HepG2 (cell line): ENCODE results near the gene MTA3. TPM values are rescaled to one million over a fixed set of nuclear protein-coding genes. Genes with fewer than 3 reads are reported as not detected.
A peak's percentile ranks its signal among the peaks of the same experiment; 100 is the strongest.

ENCODE experiments used
- ATAC-seq: fragments of 200-7000 bp; cut with Tn5 transposase; 3 replicates; pipeline ENCODE4 v1.9.1; 2020; ENCODE audit warnings: mild to moderate bottlenecking, moderate library complexity
- BruUV-seq: library from RNA; stranded (reverse); fragments of 400-500 nt; replicated peaks from 2 replicates; lab custom pipeline; 2021; lab: Mats Ljungman, UMichigan
- CTCF ChIA-PET: fragments of 300-600 bp; formaldehyde crosslinking; extraction: SDS; loops from one replicate; lab custom pipeline; 2021; ENCODE audit warnings: low total read pairs, inconsistent platforms, low intra/inter-chr PET ratio; lab: Yijun Ruan, JAX
- POLR2A ChIA-PET: fragments of 350-600 bp; sonication (Branson Sonifier 250); formaldehyde crosslinking; loops from one replicate; lab custom pipeline; 2020; ENCODE audit warnings: antibody characterized with exemption, inconsistent platforms; lab: Yijun Ruan, JAX
- DNase-seq: peaks from one replicate; pipeline ENCODE4 v3.0.0-alpha.2; 2015; ENCODE audit warnings: low spot score
- FAIRE-seq: peaks from 3 replicates; lab custom pipeline; 2011; peaks lifted over from hg19 to GRCh38; lab: Jason Lieb, UNC
- H2AFZ ChIP-seq: one replicate; pipeline ENCODE4 v1.6.1; 2011; ENCODE audit warnings: low read length, inconsistent platforms
- H3K27ac ChIP-seq: fragments of 300-600 bp; 3 replicates; pipeline ENCODE4 v1.8.0; 2011; ENCODE audit warnings: mixed run types, mild to moderate bottlenecking, mixed read lengths, low read length, inconsistent platforms; ENCODE audit not compliant: insufficient read depth; ENCODE audit errors: extremely low read length
- H3K27me3 ChIP-seq, 2 experiments: fragments of 200-600 bp in 1 of 2; 2 replicates in 1 of 2; 3 replicates in 1 of 2; pipeline versions ENCODE4 v1.6.0 to v1.8.0; 2011; ENCODE audit warnings: low read length in 2 of 2, mild to moderate bottlenecking in 2 of 2, moderate library complexity in 2 of 2, inconsistent platforms in 1 of 2; ENCODE audit not compliant: insufficient read depth in 2 of 2, control insufficient read depth in 1 of 2
- H3K36me3 ChIP-seq, 2 experiments: fragments of 200-600 bp in 1 of 2; replicated peaks in 1 of 2; 2 replicates in 1 of 2; 3 replicates in 1 of 2; pipeline versions ENCODE4 v1.5.1 to v1.8.0; 2011; ENCODE audit warnings: low read length in 2 of 2, inconsistent platforms in 1 of 2; ENCODE audit not compliant: insufficient read depth in 2 of 2, control insufficient read depth in 1 of 2
- H3K4me1 ChIP-seq: 2 replicates; pipeline ENCODE4 v1.5.1; 2012; ENCODE audit warnings: low read length, inconsistent platforms; ENCODE audit not compliant: insufficient read depth
- H3K4me2 ChIP-seq: 2 replicates; pipeline ENCODE4 v1.6.0; 2011; ENCODE audit warnings: low read depth, low read length, inconsistent platforms
- H3K4me3 ChIP-seq, 3 experiments: fragments of 200-600 bp in 1 of 3; sonication (generic), shearing (Covaris generic) in 1 of 3; replicated peaks in 1 of 3; 2 replicates each; pipeline ENCODE4 v1.5.1; 2011 to 2016; ENCODE audit warnings: low read length in 3 of 3, inconsistent platforms in 2 of 3, low read depth in 2 of 3, mild to moderate bottlenecking in 2 of 3, control low read depth in 1 of 3, mixed read lengths in 1 of 3; ENCODE audit not compliant: insufficient read depth in 1 of 3
- H3K79me2 ChIP-seq: one replicate; pipeline ENCODE4 v1.6.1; 2011; ENCODE audit warnings: low read length, inconsistent platforms; ENCODE audit not compliant: insufficient read depth
- H3K9ac ChIP-seq: 2 replicates; pipeline ENCODE4 v1.6.0; 2011; ENCODE audit warnings: mild to moderate bottlenecking, low read depth, low read length, inconsistent platforms; ENCODE audit not compliant: insufficient read depth
- H3K9me3 ChIP-seq: 2 replicates; pipeline ENCODE4 v1.5.1; 2012; ENCODE audit warnings: mild to moderate bottlenecking, low read length
- H4K20me1 ChIP-seq: 2 replicates; pipeline ENCODE4 v1.6.0; 2011; ENCODE audit warnings: inconsistent platforms, mild to moderate bottlenecking, low read length, moderate library complexity; ENCODE audit not compliant: insufficient read depth
- ELF1 ChIP-seq: sonication (generic); formaldehyde crosslinking; IDR thresholded peaks from 2 replicates; pipeline ENCODE4 v1.4.0; 2020; ENCODE audit warnings: missing genetic modification reagents
- NR2F1 ChIP-seq, 2 experiments: fragments of 450-650 bp in 1 of 2; formaldehyde crosslinking in 1 of 2; IDR thresholded peaks; 2 replicates each; pipeline versions ENCODE4 v1.5.0 to v1.6.1; 2016 to 2020; ENCODE audit warnings: mild to moderate bottlenecking in 1 of 2, missing compliant biosample characterization in 1 of 2, missing genetic modification reagents in 1 of 2, moderate library complexity in 1 of 2
- TRIM24 ChIP-seq: sonication (generic); formaldehyde crosslinking; IDR thresholded peaks from 2 replicates; pipeline ENCODE4 v1.8.0; 2022; ENCODE audit warnings: mild to moderate bottlenecking, missing genetic modification reagents
- ZNF160 ChIP-seq: sonication (generic); formaldehyde crosslinking; IDR thresholded peaks from 2 replicates; pipeline ENCODE4 v1.8.0; 2022; ENCODE audit warnings: mild to moderate bottlenecking, inconsistent platforms, missing genetic modification reagents
- ZNF605 ChIP-seq: sonication (generic); formaldehyde crosslinking; IDR thresholded peaks from 2 replicates; pipeline ENCODE4 v1.8.0; 2022; ENCODE audit warnings: mild to moderate bottlenecking, missing genetic modification reagents
- WGBS: methylation state at CpG from one replicate; pipeline ENCODE4 v1.1.6; 2017; ENCODE audit warnings: low lambda C conversion rate; 5-methylcytosine and 5-hydroxymethylcytosine counted together
- in situ Hi-C: cut with HindIII; loops from 2 replicates; pipeline ENCODE4 v1.10.0; 2017; ENCODE audit warnings: low pct_unique_long_range_greater_than_20kb; ENCODE audit not compliant: extremely low pct_ligation_motif_present
- intact Hi-C: fragments of 100-400 bp; cut with micrococcal nuclease; formaldehyde crosslinking; loops from one replicate; pipeline ENCODE4 v1.10.0; 2022; ENCODE audit not compliant: unreplicated experiment
- polyA plus RNA-seq, 8 experiments: library from polyadenylated mRNA; depleted of rRNA in 3 of 8; stranded (reverse) in 7 of 8; unstranded in 1 of 8; fragments of >200 nt; fragmentation: Illumina TruSeq in 4 of 8; extraction: Trizol in 4 of 8; gene quantifications; 2 replicates each; pipeline versions ENCODE4 v1.2.1 to v1.2.3, GENCODE V29; 2011 to 2016; ENCODE audit warnings: low read depth in 4 of 8, missing spikeins in 1 of 8, mixed read lengths in 1 of 8; ENCODE audit not compliant: insufficient read depth in 1 of 8
- total RNA-seq, 5 experiments: library from RNA; depleted of rRNA; stranded (reverse); fragments of >200 nt; fragmentation: Illumina TruSeq; extraction: Trizol; gene quantifications; 2 replicates each; pipeline ENCODE4 v1.2.3, GENCODE V29; 2016; ENCODE audit warnings: low read depth in 1 of 5
- TF ChIP-seq, protein P1 (sequence below): sonication (generic); formaldehyde crosslinking; IDR thresholded peaks from 2 replicates; pipeline ENCODE4 v1.4.0; 2020; ENCODE audit warnings: missing genetic modification reagents
- TF ChIP-seq, protein P2 (sequence below): sonication (generic); formaldehyde crosslinking; IDR thresholded peaks from 2 replicates; pipeline ENCODE4 v1.4.0; 2020; ENCODE audit warnings: missing genetic modification reagents
- TF ChIP-seq, protein P3 (sequence below): sonication (generic); formaldehyde crosslinking; IDR thresholded peaks from 2 replicates; pipeline ENCODE4 v1.4.0; 2020; ENCODE audit warnings: missing genetic modification reagents
- TF ChIP-seq, protein P4 (sequence below): sonication (generic); formaldehyde crosslinking; IDR thresholded peaks from 2 replicates; pipeline ENCODE4 v1.4.0; 2020; ENCODE audit warnings: missing genetic modification reagents

MTA3 gene
- total and polyA plus RNA-seq, 2 of the 13 experiments (the other 11 are each of a cell fraction or from before 2014, with no cell fraction given) = 48.8 to 77.8 TPM

DNA sequence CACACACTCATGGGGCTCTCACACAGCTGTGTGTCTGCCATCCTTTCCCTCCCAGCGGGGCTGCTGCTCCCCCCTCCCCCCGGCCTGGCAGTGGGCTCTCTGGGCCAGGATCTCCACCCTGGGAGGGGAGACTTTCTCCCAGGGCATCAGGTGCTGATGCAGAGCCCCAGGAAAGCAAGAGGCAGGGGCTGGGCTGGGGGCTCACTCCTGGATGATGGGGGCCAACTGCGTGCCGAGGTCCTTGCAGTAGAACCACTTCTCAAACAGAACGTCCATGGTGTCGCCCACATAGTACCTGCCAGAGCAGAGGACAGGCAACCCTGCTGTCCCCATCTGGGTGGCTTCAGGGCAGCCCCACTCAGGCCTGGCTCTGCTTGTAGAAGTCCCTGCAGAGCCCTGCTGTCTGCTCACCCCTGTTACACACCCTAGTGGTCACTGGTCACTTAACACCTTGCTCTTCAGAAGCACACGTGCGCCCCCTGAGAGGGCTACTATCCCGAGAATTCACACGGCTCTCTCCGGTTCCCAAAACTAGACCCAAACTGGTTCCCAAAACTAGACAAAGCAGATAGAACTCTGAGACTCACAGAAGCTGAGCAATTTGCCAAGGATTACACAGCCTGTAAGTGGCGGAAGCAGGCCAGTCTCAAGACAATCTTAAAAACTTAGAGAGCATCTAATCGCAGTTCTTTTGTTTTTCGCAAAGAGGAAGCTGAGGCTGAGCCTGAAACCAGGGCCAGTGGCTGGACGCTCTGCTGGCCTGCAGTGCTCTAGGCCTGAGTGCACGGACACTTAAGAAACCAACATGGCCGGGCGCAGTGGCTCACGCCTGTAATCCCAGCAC lies 202.1 kb downstream of the MTA3 start:
- H3K4me2 ChIP-seq = no peak overlapping the region
- H3K4me3 ChIP-seq = no peak overlapping the region
- H3K9ac ChIP-seq = no peak overlapping the region
- no peaks in the 10 kb centered on the region for H4K20me1 ChIP-seq
- no peaks in the 10 kb centered on the region for H3K4me1 ChIP-seq
- BruUV-seq = no TSS peak
- H3K9me3 ChIP-seq = no peaks in the 10 kb centered on the region
- DNase-seq = peak; percentile 73
- H3K36me3 ChIP-seq = peaks cover 1 to 3% of the 10 kb centered on the region in 2 experiments; a peak in 4 of 5 replicates
- no peaks in the 10 kb centered on the region for H3K79me2 ChIP-seq
- ATAC-seq = peak; percentile 90
- no peaks in the 10 kb centered on the region for H3K27me3 ChIP-seq
- WGBS = 87% methylated on average over 19 of the region's 19 CpGs
- peak; percentile 72 for FAIRE-seq
- H2AFZ ChIP-seq = no peak overlapping the region
- H3K27ac ChIP-seq = no peak overlapping the region
- POLR2A ChIA-PET = no interaction called here
- CTCF ChIA-PET = interaction anchor here (1.1 kb wide), 1 partner anchor 24 kb away, joined by 3 read pairs; no protein-coding TSS in a partner anchor
- in situ Hi-C loops = no loop called here
- intact Hi-C loops = no loop called here
- TF ChIP-seq, protein P1, sequence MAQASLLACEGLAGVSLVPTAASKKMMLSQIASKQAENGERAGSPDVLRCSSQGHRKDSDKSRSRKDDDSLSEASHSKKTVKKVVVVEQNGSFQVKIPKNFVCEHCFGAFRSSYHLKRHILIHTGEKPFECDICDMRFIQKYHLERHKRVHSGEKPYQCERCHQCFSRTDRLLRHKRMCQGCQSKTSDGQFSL = no peak
- TF ChIP-seq, protein P2, sequence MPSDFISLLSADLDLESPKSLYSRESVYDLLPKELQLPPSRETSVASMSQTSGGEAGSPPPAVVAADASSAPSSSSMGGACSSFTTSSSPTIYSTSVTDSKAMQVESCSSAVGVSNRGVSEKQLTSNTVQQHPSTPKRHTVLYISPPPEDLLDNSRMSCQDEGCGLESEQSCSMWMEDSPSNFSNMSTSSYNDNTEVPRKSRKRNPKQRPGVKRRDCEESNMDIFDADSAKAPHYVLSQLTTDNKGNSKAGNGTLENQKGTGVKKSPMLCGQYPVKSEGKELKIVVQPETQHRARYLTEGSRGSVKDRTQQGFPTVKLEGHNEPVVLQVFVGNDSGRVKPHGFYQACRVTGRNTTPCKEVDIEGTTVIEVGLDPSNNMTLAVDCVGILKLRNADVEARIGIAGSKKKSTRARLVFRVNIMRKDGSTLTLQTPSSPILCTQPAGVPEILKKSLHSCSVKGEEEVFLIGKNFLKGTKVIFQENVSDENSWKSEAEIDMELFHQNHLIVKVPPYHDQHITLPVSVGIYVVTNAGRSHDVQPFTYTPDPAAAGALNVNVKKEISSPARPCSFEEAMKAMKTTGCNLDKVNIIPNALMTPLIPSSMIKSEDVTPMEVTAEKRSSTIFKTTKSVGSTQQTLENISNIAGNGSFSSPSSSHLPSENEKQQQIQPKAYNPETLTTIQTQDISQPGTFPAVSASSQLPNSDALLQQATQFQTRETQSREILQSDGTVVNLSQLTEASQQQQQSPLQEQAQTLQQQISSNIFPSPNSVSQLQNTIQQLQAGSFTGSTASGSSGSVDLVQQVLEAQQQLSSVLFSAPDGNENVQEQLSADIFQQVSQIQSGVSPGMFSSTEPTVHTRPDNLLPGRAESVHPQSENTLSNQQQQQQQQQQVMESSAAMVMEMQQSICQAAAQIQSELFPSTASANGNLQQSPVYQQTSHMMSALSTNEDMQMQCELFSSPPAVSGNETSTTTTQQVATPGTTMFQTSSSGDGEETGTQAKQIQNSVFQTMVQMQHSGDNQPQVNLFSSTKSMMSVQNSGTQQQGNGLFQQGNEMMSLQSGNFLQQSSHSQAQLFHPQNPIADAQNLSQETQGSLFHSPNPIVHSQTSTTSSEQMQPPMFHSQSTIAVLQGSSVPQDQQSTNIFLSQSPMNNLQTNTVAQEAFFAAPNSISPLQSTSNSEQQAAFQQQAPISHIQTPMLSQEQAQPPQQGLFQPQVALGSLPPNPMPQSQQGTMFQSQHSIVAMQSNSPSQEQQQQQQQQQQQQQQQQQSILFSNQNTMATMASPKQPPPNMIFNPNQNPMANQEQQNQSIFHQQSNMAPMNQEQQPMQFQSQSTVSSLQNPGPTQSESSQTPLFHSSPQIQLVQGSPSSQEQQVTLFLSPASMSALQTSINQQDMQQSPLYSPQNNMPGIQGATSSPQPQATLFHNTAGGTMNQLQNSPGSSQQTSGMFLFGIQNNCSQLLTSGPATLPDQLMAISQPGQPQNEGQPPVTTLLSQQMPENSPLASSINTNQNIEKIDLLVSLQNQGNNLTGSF (CRISPR knock-in tag) = no peak
- TF ChIP-seq ZNF605 (CRISPR knock-in tag) (peak; percentile 45; the same call in 1 of the 2 replicates), ZNF160 (no peak), TRIM24 (no peak), NR2F1 (CRISPR knock-in tag; IDR thresholded peaks at IDR 0.05) (no peak), ELF1 (CRISPR knock-in tag) (no peak)
- TF ChIP-seq, protein P3, sequence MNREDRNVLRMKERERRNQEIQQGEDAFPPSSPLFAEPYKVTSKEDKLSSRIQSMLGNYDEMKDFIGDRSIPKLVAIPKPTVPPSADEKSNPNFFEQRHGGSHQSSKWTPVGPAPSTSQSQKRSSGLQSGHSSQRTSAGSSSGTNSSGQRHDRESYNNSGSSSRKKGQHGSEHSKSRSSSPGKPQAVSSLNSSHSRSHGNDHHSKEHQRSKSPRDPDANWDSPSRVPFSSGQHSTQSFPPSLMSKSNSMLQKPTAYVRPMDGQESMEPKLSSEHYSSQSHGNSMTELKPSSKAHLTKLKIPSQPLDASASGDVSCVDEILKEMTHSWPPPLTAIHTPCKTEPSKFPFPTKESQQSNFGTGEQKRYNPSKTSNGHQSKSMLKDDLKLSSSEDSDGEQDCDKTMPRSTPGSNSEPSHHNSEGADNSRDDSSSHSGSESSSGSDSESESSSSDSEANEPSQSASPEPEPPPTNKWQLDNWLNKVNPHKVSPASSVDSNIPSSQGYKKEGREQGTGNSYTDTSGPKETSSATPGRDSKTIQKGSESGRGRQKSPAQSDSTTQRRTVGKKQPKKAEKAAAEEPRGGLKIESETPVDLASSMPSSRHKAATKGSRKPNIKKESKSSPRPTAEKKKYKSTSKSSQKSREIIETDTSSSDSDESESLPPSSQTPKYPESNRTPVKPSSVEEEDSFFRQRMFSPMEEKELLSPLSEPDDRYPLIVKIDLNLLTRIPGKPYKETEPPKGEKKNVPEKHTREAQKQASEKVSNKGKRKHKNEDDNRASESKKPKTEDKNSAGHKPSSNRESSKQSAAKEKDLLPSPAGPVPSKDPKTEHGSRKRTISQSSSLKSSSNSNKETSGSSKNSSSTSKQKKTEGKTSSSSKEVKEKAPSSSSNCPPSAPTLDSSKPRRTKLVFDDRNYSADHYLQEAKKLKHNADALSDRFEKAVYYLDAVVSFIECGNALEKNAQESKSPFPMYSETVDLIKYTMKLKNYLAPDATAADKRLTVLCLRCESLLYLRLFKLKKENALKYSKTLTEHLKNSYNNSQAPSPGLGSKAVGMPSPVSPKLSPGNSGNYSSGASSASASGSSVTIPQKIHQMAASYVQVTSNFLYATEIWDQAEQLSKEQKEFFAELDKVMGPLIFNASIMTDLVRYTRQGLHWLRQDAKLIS (CRISPR knock-in tag) = no peak
- TF ChIP-seq, protein P4, sequence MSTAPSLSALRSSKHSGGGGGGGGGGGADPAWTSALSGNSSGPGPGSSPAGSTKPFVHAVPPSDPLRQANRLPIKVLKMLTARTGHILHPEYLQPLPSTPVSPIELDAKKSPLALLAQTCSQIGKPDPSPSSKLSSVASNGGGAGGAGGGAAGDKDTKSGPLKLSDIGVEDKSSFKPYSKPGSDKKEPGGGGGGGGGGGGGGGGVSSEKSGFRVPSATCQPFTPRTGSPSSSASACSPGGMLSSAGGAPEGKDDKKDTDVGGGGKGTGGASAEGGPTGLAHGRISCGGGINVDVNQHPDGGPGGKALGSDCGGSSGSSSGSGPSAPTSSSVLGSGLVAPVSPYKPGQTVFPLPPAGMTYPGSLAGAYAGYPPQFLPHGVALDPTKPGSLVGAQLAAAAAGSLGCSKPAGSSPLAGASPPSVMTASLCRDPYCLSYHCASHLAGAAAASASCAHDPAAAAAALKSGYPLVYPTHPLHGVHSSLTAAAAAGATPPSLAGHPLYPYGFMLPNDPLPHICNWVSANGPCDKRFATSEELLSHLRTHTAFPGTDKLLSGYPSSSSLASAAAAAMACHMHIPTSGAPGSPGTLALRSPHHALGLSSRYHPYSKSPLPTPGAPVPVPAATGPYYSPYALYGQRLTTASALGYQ (CRISPR knock-in tag) = no peak
